H1 (cell line): ENCODE results near the gene PPCDC. TPM values are rescaled to one million over a fixed set of nuclear protein-coding genes. Genes with fewer than 3 reads are reported as not detected.

Experiments
- CTCF ChIA-PET: fragments of 300-600 bp; sonication (Branson Sonifier 250); formaldehyde crosslinking; loops from one replicate; lab custom pipeline; 2021; ENCODE audit not compliant: partially characterized antibody; lab: Charles Lee
- POLR2A ChIA-PET: fragments of 300-600 bp; sonication (Branson Sonifier 250); formaldehyde crosslinking; loops from one replicate; lab custom pipeline; 2021; ENCODE audit warnings: inconsistent platforms; ENCODE audit not compliant: partially characterized antibody; lab: Charles Lee
- DNase-seq, 2 experiments: peaks; one replicate each; pipeline versions ENCODE4 v3.0.0 to v3.0.0-alpha.2; 2010 to 2022; ENCODE audit warnings: low spot score in 2 of 2, low read depth in 1 of 2, mixed read lengths in 1 of 2
- FAIRE-seq: peaks from 2 replicates; lab custom pipeline; 2011; peaks lifted over from hg19 to GRCh38; lab: Jason Lieb, UNC
- H2AFZ ChIP-seq: 2 replicates; pipeline ENCODE4 v1.8.1; 2012; ENCODE audit warnings: low read length, inconsistent platforms
- H2AK5ac ChIP-seq: 2 replicates; pipeline ENCODE4 v1.6.1; 2013; ENCODE audit warnings: low read depth, low read length
- H2BK120ac ChIP-seq: replicated peaks from 2 replicates; pipeline ENCODE3; 2013; ENCODE audit warnings: low read depth, low read length, inconsistent platforms
- H2BK12ac ChIP-seq: 2 replicates; pipeline ENCODE4 v1.6.1; 2013; ENCODE audit warnings: low read depth, low read length
- H2BK15ac ChIP-seq: 2 replicates; pipeline ENCODE4 v1.6.1; 2013; ENCODE audit warnings: low read length
- H2BK20ac ChIP-seq: 2 replicates; pipeline ENCODE4 v1.6.1; 2013; ENCODE audit warnings: low read length
- H2BK5ac ChIP-seq: 2 replicates; pipeline ENCODE4 v1.6.1; 2013; ENCODE audit warnings: low read depth, low read length
- H3K14ac ChIP-seq: 2 replicates; pipeline ENCODE4 v1.6.1; 2013; ENCODE audit warnings: inconsistent platforms; ENCODE audit not compliant: insufficient read length
- H3K18ac ChIP-seq: 2 replicates; pipeline ENCODE4 v1.6.1; 2013; ENCODE audit warnings: low read length; ENCODE audit errors: extremely low read depth
- H3K23ac ChIP-seq: 2 replicates; pipeline ENCODE4 v1.6.1; 2013; ENCODE audit warnings: inconsistent platforms; ENCODE audit not compliant: insufficient read length
- H3K23me2 ChIP-seq: 2 replicates; pipeline ENCODE4 v1.6.1; 2013; ENCODE audit warnings: low read depth, low read length
- H3K27ac ChIP-seq: 2 replicates; pipeline ENCODE4 v1.6.1; 2011; ENCODE audit warnings: low read depth, low read length, inconsistent platforms
- H3K27me3 ChIP-seq, 4 experiments: replicated peaks in 1 of 4; 1 replicate in 1 of 4; 2 replicates in 3 of 4; pipeline versions ENCODE4 v1.6.1 to v1.8.1; 2011 to 2013; ENCODE audit warnings: low read length in 3 of 4, mild to moderate bottlenecking in 3 of 4, inconsistent platforms in 2 of 4, mixed read lengths in 2 of 4, moderate library complexity in 1 of 4; ENCODE audit not compliant: control insufficient read depth in 3 of 4, insufficient read depth in 3 of 4; ENCODE audit errors: extremely low read depth in 1 of 4
- H3K36me3 ChIP-seq, 4 experiments: 2 replicates each; pipeline versions ENCODE4 v1.6.1 to v1.8.1; 2011 to 2013; ENCODE audit warnings: mild to moderate bottlenecking in 4 of 4, low read length in 3 of 4, moderate library complexity in 2 of 4, control low read depth in 1 of 4, inconsistent platforms in 1 of 4; ENCODE audit not compliant: insufficient read depth in 4 of 4, control insufficient read depth in 2 of 4
- H3K4ac ChIP-seq: replicated peaks from 2 replicates; pipeline ENCODE3; 2013; ENCODE audit warnings: low read length, low read depth, mixed read lengths, inconsistent platforms; ENCODE audit not compliant: insufficient read length
- H3K4me1 ChIP-seq, 4 experiments: replicated peaks in 1 of 4; 1 replicate in 1 of 4; 2 replicates in 3 of 4; pipeline versions ENCODE4 v1.6.1 to v1.8.1; 2011 to 2013; ENCODE audit warnings: low read length in 3 of 4, inconsistent platforms in 2 of 4, mixed read lengths in 1 of 4; ENCODE audit not compliant: insufficient read depth in 4 of 4, control insufficient read depth in 3 of 4
- H3K4me2 ChIP-seq, 2 experiments: 2 replicates each; pipeline versions ENCODE4 v1.6.1 to v1.8.1; 2011 to 2013; ENCODE audit warnings: low read depth in 2 of 2, low read length in 2 of 2, control low read depth in 1 of 2, inconsistent platforms in 1 of 2, mild to moderate bottlenecking in 1 of 2; ENCODE audit not compliant: insufficient read depth in 1 of 2
- H3K4me3 ChIP-seq, 4 experiments: fragments of 200-600, 300-600 bp in 1 of 4; sonication (generic), shearing (Covaris generic), sonication (Bioruptor Twin) in 1 of 4; 2 replicates each; pipeline versions ENCODE4 v1.5.1 to v1.8.1; 2011 to 2016; ENCODE audit warnings: low read length in 4 of 4, low read depth in 3 of 4, control low read depth in 2 of 4, inconsistent platforms in 2 of 4, mild to moderate bottlenecking in 2 of 4, mixed read lengths in 1 of 4, moderate library complexity in 1 of 4; ENCODE audit not compliant: insufficient read depth in 2 of 4; ENCODE audit errors: extremely low read depth in 1 of 4
- H3K56ac ChIP-seq: replicated peaks from 2 replicates; pipeline ENCODE3; 2013; ENCODE audit warnings: low read depth, mild to moderate bottlenecking, mixed read lengths, low read length, inconsistent platforms; ENCODE audit not compliant: insufficient read length
- H3K79me1 ChIP-seq: 2 replicates; pipeline ENCODE4 v1.6.1; 2013; ENCODE audit warnings: low read depth, low read length, control low read depth
- H3K79me2 ChIP-seq, 2 experiments: 2 replicates each; pipeline versions ENCODE4 v1.6.1 to v1.8.1; 2012 to 2013; ENCODE audit warnings: low read length in 2 of 2, mild to moderate bottlenecking in 2 of 2, inconsistent platforms in 1 of 2; ENCODE audit not compliant: insufficient read depth in 2 of 2, control insufficient read depth in 1 of 2
- H3K9ac ChIP-seq, 4 experiments: replicated peaks in 1 of 4; 1 replicate in 1 of 4; 2 replicates in 3 of 4; pipeline versions ENCODE4 v1.6.1 to v1.8.1; 2011 to 2013; ENCODE audit warnings: low read depth in 3 of 4, low read length in 3 of 4, control low read depth in 2 of 4, mild to moderate bottlenecking in 2 of 4, moderate library complexity in 2 of 4, inconsistent platforms in 1 of 4; ENCODE audit errors: extremely low read depth in 1 of 4
- H3K9me3 ChIP-seq, 2 experiments: 2 replicates each; pipeline versions ENCODE4 v1.6.1 to v1.8.1; 2012 to 2013; ENCODE audit warnings: mild to moderate bottlenecking in 2 of 2, moderate library complexity in 2 of 2, control low read depth in 1 of 2, inconsistent platforms in 1 of 2, low read depth in 1 of 2, low read length in 1 of 2, mixed read lengths in 1 of 2; ENCODE audit not compliant: insufficient read depth in 2 of 2
- H4K20me1 ChIP-seq, 2 experiments: replicated peaks in 1 of 2; 2 replicates each; pipeline versions ENCODE3 to v1.8.1; 2011 to 2013; ENCODE audit warnings: inconsistent platforms in 2 of 2, low read length in 2 of 2, mild to moderate bottlenecking in 1 of 2; ENCODE audit not compliant: insufficient read depth in 2 of 2, control insufficient read depth in 1 of 2
- H4K5ac ChIP-seq: 2 replicates; pipeline ENCODE4 v1.6.1; 2013; ENCODE audit warnings: low read length, low read depth, mixed read lengths, inconsistent platforms; ENCODE audit not compliant: insufficient read length
- H4K8ac ChIP-seq: 2 replicates; pipeline ENCODE4 v1.8.0; 2013; ENCODE audit warnings: mild to moderate bottlenecking, moderate library complexity, low read length, inconsistent platforms; ENCODE audit not compliant: insufficient read depth; ENCODE audit errors: extremely low read depth
- H4K91ac ChIP-seq: replicated peaks from 2 replicates; pipeline ENCODE3; 2013; ENCODE audit warnings: low read length, mixed read lengths, inconsistent platforms; ENCODE audit not compliant: insufficient read length
- ASH2L ChIP-seq: fragments of 200-600, 300-600 bp; sonication (generic); IDR thresholded peaks from one replicate; pipeline ENCODE4 v1.7.1; 2017; ENCODE audit warnings: low read length
- CEBPB ChIP-seq: IDR thresholded peaks from 2 replicates; pipeline ENCODE4 v1.6.1; 2012; ENCODE audit warnings: low read depth, low read length
- CREB1 ChIP-seq: IDR thresholded peaks from 2 replicates; pipeline ENCODE4 v1.6.1; 2012; ENCODE audit warnings: inconsistent platforms
- NRF1 ChIP-seq: IDR thresholded peaks from 2 replicates; pipeline ENCODE4 v1.6.1; 2011; ENCODE audit warnings: mild to moderate bottlenecking, low read depth, low read length, improper control_type of control experiment
- POU5F1 ChIP-seq: IDR thresholded peaks from 2 replicates; pipeline ENCODE4 v1.6.1; 2011; ENCODE audit warnings: low read depth, mild to moderate bottlenecking, low read length, moderate library complexity
- TAF1 ChIP-seq: IDR thresholded peaks from 2 replicates; pipeline ENCODE4 v1.6.1; 2011; ENCODE audit warnings: mild to moderate bottlenecking, low read depth, low read length
- USF2 ChIP-seq: IDR thresholded peaks from 2 replicates; pipeline ENCODE4 v1.6.1; 2011; ENCODE audit warnings: low read length, improper control_type of control experiment
- ZNF274 ChIP-seq: IDR thresholded peaks from 2 replicates; pipeline ENCODE4 v1.7.0; 2012; ENCODE audit warnings: low read length, borderline replicate concordance; ENCODE audit errors: extremely low read depth
- WGBS, 2 experiments: shearing (Covaris generic) in 1 of 2; methylation state at CpG; one replicate each; pipeline versions ENCODE4 v1.1.6 to v1.1.7; 2013 to 2015; ENCODE audit warnings: low lambda C conversion rate in 2 of 2, mixed read lengths in 2 of 2, inconsistent platforms in 1 of 2, low coverage in 1 of 2, missing lambda C conversion rate in 1 of 2; ENCODE audit not compliant: insufficient replicate concordance in 2 of 2, insufficient coverage in 1 of 2, insufficient read length in 1 of 2; ENCODE audit errors: extremely low coverage in 1 of 2, missing lambda C conversion rate in 1 of 2; 5-methylcytosine and 5-hydroxymethylcytosine counted together
- long read RNA-seq, 2 experiments: library from RNA in 1 of 2; library from capped mRNA in 1 of 2; stranded (forward); transcript quantifications; one replicate each; pipeline ENCODE4 v2.0.0, GENCODE V29; 2021; ENCODE audit warnings: inconsistent platforms in 1 of 2
- polyA minus RNA-seq, 3 experiments: library from RNA; depleted of rRNA, polyadenylated mRNA; stranded (reverse); fragments of >200 nt; gene quantifications; 1 replicate in 2 of 3; 2 replicates in 1 of 3; pipeline ENCODE4 v1.2.3, GENCODE V29; 2011
- polyA plus RNA-seq, 7 experiments: library from polyadenylated mRNA; depleted of rRNA in 3 of 7; stranded (reverse) in 5 of 7; unstranded in 2 of 7; fragments of >200 nt in 5 of 7; fragments of 200-250 nt in 2 of 7; gene quantifications; 1 replicate in 5 of 7; 2 replicates in 1 of 7; 4 replicates in 1 of 7; pipeline versions ENCODE4 v1.2.1 to v1.2.3, GENCODE V29; 2011 to 2013; ENCODE audit warnings: missing spikeins in 2 of 7, mixed read lengths in 2 of 7
- total RNA-seq: library from RNA; stranded (reverse); fragmentation: NEBNext Ultra II Directional; extraction: Animal tissue kit (Norgen Biotek cat#: 25700); gene quantifications from 2 replicates; pipeline ENCODE4 v1.2.1, GENCODE V29; 2021

PPCDC gene
- total RNA-seq, result 11.3 and 14.7 TPM in 2 replicates
- polyA plus RNA-seq (2011; rRNA removed), result 29.7 and 46.7 TPM in 2 replicates
- 40.7 TPM for polyA plus RNA-seq (2011; cell fraction: cytosol; rRNA removed)
- polyA plus RNA-seq (2011; cell fraction: nucleus; rRNA removed), result 38.6 TPM
- polyA plus RNA-seq (2012, experiment 1 of 2), result 11.5 to 22.8 TPM (median 19.2 TPM) in 4 replicates
- polyA plus RNA-seq (2012, experiment 2 of 2), result 20.5 TPM
- 13.7 TPM for polyA plus RNA-seq (2013, experiment 1 of 2)
- 12.7 TPM for polyA plus RNA-seq (2013, experiment 2 of 2)
- 17.0 and 18.1 TPM in 2 replicates for polyA minus RNA-seq (2011; rRNA and poly(A)+ RNA removed)
- 10.7 TPM for polyA minus RNA-seq (2011; cell fraction: cytosol; rRNA and poly(A)+ RNA removed)
- polyA minus RNA-seq (2011; cell fraction: nucleus; rRNA and poly(A)+ RNA removed), result 18.8 TPM
- long read RNA-seq, experiment 1, partial matches to known transcripts, result 6 of 11 reads
- long read RNA-seq, experiment 1, other reads (novel, unspliced or antisense), result 4 of 11 reads
- long read RNA-seq, experiment 2, transcript PPCDC-201 (6 exons, 2,250 nt), result minor isoform, 6 of 23 reads
- long read RNA-seq, experiment 2, transcript PPCDC-211 (5 exons, 464 nt), result major isoform, 10 of 23 reads
- long read RNA-seq, experiment 2, partial matches to known transcripts, result 1 of 23 reads
- long read RNA-seq, experiment 2, other reads (novel, unspliced or antisense), result 2 of 23 reads

- H4K8ac ChIP-seq, result peak within 1 kb of the TSS; percentile 99; the same call in 1 of the 2 replicates
- H3K4me1 ChIP-seq, result no peaks in the 10 kb centered on the region; a peak in 1 of 7 replicates
- peak within 1 kb of the TSS; percentile 86 for H4K5ac ChIP-seq
- peak within 1 kb of the TSS; percentile 69; the same call in 1 of the 2 replicates for H2BK12ac ChIP-seq
- peak within 1 kb of the TSS; percentile 91 to 99 (median 98) for H3K9ac ChIP-seq
- H4K91ac ChIP-seq, result peak within 1 kb of the TSS; percentile 84
- ChIA-PET POLR2A (interaction anchor here (0.6 to 1.9 kb wide), 14 partner anchors 9 to 316 kb away, joined by 3 to 10 read pairs (median 4); partner anchors contain the start of genes C15orf39 and RPP25), CTCF (interaction anchor here (0.5 to 1.3 kb wide), 4 partner anchors 35 to 1000 kb away, joined by 3 read pairs; no protein-coding TSS in a partner anchor)
- H2BK120ac ChIP-seq, result no peak within 1 kb of the TSS
- no peak within 1 kb of the TSS for H2BK15ac ChIP-seq
- peak within 1 kb of the TSS; percentile 90 for H3K56ac ChIP-seq
- H3K14ac ChIP-seq, result peak within 1 kb of the TSS; percentile 46
- DNase-seq (peak; percentile 77 to 95), FAIRE-seq (peak; percentile 92)
- H2BK20ac ChIP-seq, result no peak within 1 kb of the TSS
- H3K36me3 ChIP-seq, result peaks cover 0 to 5% (median 1%) of the 10 kb centered on the region in 4 experiments; a peak in 4 of 8 replicates
- peaks cover 0 to 14% of the 10 kb centered on the region in 2 experiments; a peak in 2 of 4 replicates for H3K79me2 ChIP-seq
- H3K79me1 ChIP-seq, result peaks cover 2% of the 10 kb centered on the region; the same call in 1 of the 2 replicates
- H3K4me3 ChIP-seq, result peak within 1 kb of the TSS; percentile 87 to 99 (median 90)
- peak within 1 kb of the TSS; percentile 97 for H2BK5ac ChIP-seq
- peak within 1 kb of the TSS; percentile 58 for H3K4ac ChIP-seq
- peak within 1 kb of the TSS; percentile 82 to 84 for H3K4me2 ChIP-seq
- H4K20me1 ChIP-seq, result peaks cover 0 to 2% of the 10 kb centered on the region in 2 experiments
- H3K27ac ChIP-seq, result peak within 1 kb of the TSS; percentile 90
- H3K27me3 ChIP-seq, result no peaks in the 10 kb centered on the region
- H3K9me3 ChIP-seq, result no peaks in the 10 kb centered on the region
- peak within 1 kb of the TSS; percentile 64; the same call in 1 of the 2 replicates for H2AFZ ChIP-seq
- 0 out of 2 replicates have a peak, but pooled peaks cover 3% of the 10 kb centered on the region for H3K23me2 ChIP-seq
- peak within 1 kb of the TSS; percentile 96 for H3K18ac ChIP-seq
- WGBS, 2 experiments, result 5% methylated on average over 38 of the region's 40 CpGs; no CpG with 5 or more reads in 1 of the 2 experiments
- H2AK5ac ChIP-seq, result peak within 1 kb of the TSS; percentile 17; the same call in 1 of the 2 replicates
- H3K23ac ChIP-seq, result no peak within 1 kb of the TSS
- TF ChIP-seq POU5F1, result no peak
- no peak for TF ChIP-seq ZNF274
- TF ChIP-seq TAF1, result peak; percentile 92
- TF ChIP-seq ASH2L, result peak; percentile 78
- TF ChIP-seq CEBPB, result no peak
- no peak for TF ChIP-seq USF2
- TF ChIP-seq NRF1, result no peak
- peak; percentile 73 for TF ChIP-seq CREB1
Observed at GRCh38 chr15:75023181-75023871, at the start of gene PPCDC. Gene PPCDC, plus strand, starts transcription at chr15:75023590. Its CDS starts 4,729 bp downstream, at chr15:75028319.
